GM23338 (cell line): ENCODE results near the gene UBE2V1. TPM values are rescaled to one million over a fixed set of nuclear protein-coding genes. Genes with fewer than 3 reads are reported as not detected.

Experiments
- ATAC-seq: fragments of 200-7000 bp; cut with Tn5 transposase; 3 replicates; pipeline ENCODE4 v1.9.1; 2020
- DNase-seq: peaks from one replicate; pipeline ENCODE4 v3.0.0-alpha.2; 2015; ENCODE audit warnings: low spot score
- H2AFZ ChIP-seq: fragments of 200-600 bp; sonication (generic); 2 replicates; pipeline ENCODE4 v1.8.0; 2016; ENCODE audit warnings: antibody characterized with exemption, mild to moderate bottlenecking, moderate library complexity
- H3F3A ChIP-seq: fragments of 200-600 bp; sonication (generic); replicated peaks from 2 replicates; pipeline ENCODE4 v1.8.0; 2017; ENCODE audit warnings: antibody characterized with exemption, mixed run types, low read depth
- H3K27ac ChIP-seq: fragments of 200-600 bp; sonication (generic); 2 replicates; pipeline ENCODE4 v1.6.1; 2016; ENCODE audit warnings: low read depth
- H3K27me3 ChIP-seq: fragments of 200-600 bp; sonication (generic); 2 replicates; pipeline ENCODE4 v1.8.0; 2016; ENCODE audit warnings: mild to moderate bottlenecking, mixed run types, moderate library complexity; ENCODE audit not compliant: insufficient read depth
- H3K36me3 ChIP-seq: fragments of 200-600 bp; sonication (generic); 2 replicates; pipeline ENCODE4 v1.8.0; 2016; ENCODE audit warnings: mild to moderate bottlenecking; ENCODE audit not compliant: insufficient read depth
- H3K4me1 ChIP-seq: fragments of 200-600 bp; sonication (generic); 2 replicates; pipeline ENCODE4 v1.8.0; 2016; ENCODE audit warnings: mild to moderate bottlenecking, moderate library complexity; ENCODE audit not compliant: insufficient read depth
- H3K4me2 ChIP-seq: fragments of 200-600 bp; sonication (generic); 2 replicates; pipeline ENCODE4 v1.7.1; 2017; ENCODE audit warnings: mixed run types
- H3K4me3 ChIP-seq: fragments of 200-600 bp; sonication (generic); 2 replicates; pipeline ENCODE4 v1.6.1; 2016; ENCODE audit warnings: mixed run types
- H3K79me2 ChIP-seq: fragments of 200-600 bp; sonication (generic); replicated peaks from 2 replicates; pipeline ENCODE4 v1.8.0; 2017; ENCODE audit warnings: mild to moderate bottlenecking; ENCODE audit not compliant: insufficient read depth
- H3K9me2 ChIP-seq: fragments of 200-600 bp; sonication (generic); 2 replicates; pipeline ENCODE4 v1.8.0; 2017; ENCODE audit not compliant: insufficient read depth
- H4K20me1 ChIP-seq: fragments of 200-600 bp; sonication (generic); replicated peaks from 2 replicates; pipeline ENCODE4 v1.8.0; 2017; ENCODE audit warnings: mild to moderate bottlenecking; ENCODE audit not compliant: insufficient read depth
- H3K27ac Mint-ChIP-seq: 2 replicates; pipeline ENCODE4 v1.8.0; 2020; ENCODE audit warnings: inconsistent platforms, mild to moderate bottlenecking, moderate library complexity, mixed read lengths
- H3K27me3 Mint-ChIP-seq: 3 replicates; pipeline ENCODE4 v1.8.0; 2022; ENCODE audit warnings: low read depth, mild to moderate bottlenecking, moderate library complexity, mixed read lengths, inconsistent platforms; ENCODE audit not compliant: insufficient read depth, poor library complexity
- H3K36me3 Mint-ChIP-seq: 3 replicates; pipeline ENCODE4 v1.8.0; 2021; ENCODE audit warnings: low read depth, mild to moderate bottlenecking, inconsistent platforms, moderate library complexity, mixed read lengths
- H3K4me1 Mint-ChIP-seq: 3 replicates; pipeline ENCODE4 v1.8.0; 2020; ENCODE audit warnings: mild to moderate bottlenecking, inconsistent platforms, mixed read lengths
- H3K4me3 Mint-ChIP-seq: 3 replicates; pipeline ENCODE4 v1.8.0; 2021; ENCODE audit warnings: moderate library complexity, mild to moderate bottlenecking, inconsistent platforms, mixed read lengths
- H3K9me3 Mint-ChIP-seq: 3 replicates; pipeline ENCODE4 v1.8.0; 2020; ENCODE audit warnings: moderate library complexity, mild to moderate bottlenecking, inconsistent platforms, mixed read lengths
- CREB1 ChIP-seq: fragments of 250-450 bp; sonication (Bioruptor Pico); IDR thresholded peaks from 2 replicates; pipeline ENCODE4 v1.5.0; 2020; ENCODE audit warnings: low read depth, mild to moderate bottlenecking, moderate library complexity
- ETS1 ChIP-seq: IDR thresholded peaks from 2 replicates; pipeline ENCODE4 v1.6.1; 2016; ENCODE audit warnings: antibody characterized with exemption
- EZH2phosphoT487 ChIP-seq: fragments of 200-600 bp; sonication (generic); IDR thresholded peaks from one replicate; pipeline ENCODE4 v1.8.1; 2018; ENCODE audit warnings: antibody characterized with exemption; ENCODE audit not compliant: unreplicated experiment
- NANOG ChIP-seq: IDR thresholded peaks from 2 replicates; pipeline ENCODE4 v1.6.1; 2016; ENCODE audit warnings: antibody characterized with exemption, borderline replicate concordance
- REST ChIP-seq: IDR thresholded peaks from one replicate; pipeline ENCODE4 v1.6.1; 2018; ENCODE audit warnings: antibody characterized with exemption; ENCODE audit not compliant: unreplicated experiment
- STAT1 ChIP-seq: IDR thresholded peaks from one replicate; pipeline ENCODE4 v1.6.1; 2016; ENCODE audit warnings: antibody characterized with exemption; ENCODE audit not compliant: unreplicated experiment
- ZNF114 ChIP-seq: fragments of 250-450 bp; sonication (Bioruptor Pico); IDR thresholded peaks from 2 replicates; pipeline ENCODE4 v1.5.0; 2020; ENCODE audit warnings: mild to moderate bottlenecking, moderate library complexity
- ZNF331 ChIP-seq: fragments of 250-450 bp; sonication (Bioruptor Pico); IDR thresholded peaks from 2 replicates; pipeline ENCODE4 v1.5.0; 2020; ENCODE audit warnings: low read depth, mild to moderate bottlenecking, moderate library complexity
- ZNF462 ChIP-seq: fragments of 250-450 bp; sonication (Bioruptor Pico); IDR thresholded peaks from 2 replicates; pipeline ENCODE4 v1.5.0; 2020; ENCODE audit warnings: mild to moderate bottlenecking, moderate library complexity
- polyA plus RNA-seq: library from polyadenylated mRNA; unstranded; fragments of >200 nt; fragmentation: Nextera tagmentation; extraction: Ambion mirVana; gene quantifications from 2 replicates; pipeline ENCODE4 v1.2.1, GENCODE V29; 2016
- total RNA-seq: library from RNA; depleted of rRNA; stranded (reverse); fragments of >200 nt; shearing (Covaris generic); gene quantifications from 2 replicates; pipeline ENCODE4 v1.2.3, GENCODE V29; 2014

The UBE2V1 gene
- total and polyA plus RNA-seq, 2 experiments from 2014 or later = 105 to 302 TPM

- no peak for TF ChIP-seq ZNF462
These were observed 31.4 kb upstream of the UBE2V1 start (continued) for GRCh38 chr20:50144362-50144761.

GRCh38 chr20:50142812-50143211, 29.9 kb upstream of the UBE2V1 start:
- peak; percentile 80 for DNase-seq
- TF ChIP-seq ZNF331 (no peak), NANOG (no peak), STAT1 (no peak), CREB1 (CRISPR knock-in tag) (no peak), EZH2phosphoT487 (no peak), ETS1 (no peak), ZNF114 (CRISPR knock-in tag) (no peak), REST (no peak)

More at GRCh38 chr20:50142812-50143211, 29.9 kb upstream of the UBE2V1 start:
- H3K4me3 ChIP-seq = no peak overlapping the region
- no peaks in the 10 kb centered on the region for H3K27me3 ChIP-seq
- H3K36me3 ChIP-seq = peaks cover 5% of the 10 kb centered on the region; the same call in 1 of the 2 replicates
- H3K27me3 Mint-ChIP-seq = peaks cover 14% of the 10 kb centered on the region
- peaks cover 27% of the 10 kb centered on the region for H3K4me1 ChIP-seq
- H3K4me1 Mint-ChIP-seq = peaks cover 59% of the 10 kb centered on the region
- 0 out of 2 replicates have a peak overlapping the region, but pooled peaks have one; percentile 50 for H3K27ac ChIP-seq
- peaks cover 11% of the 10 kb centered on the region; the same call in 1 of the 2 replicates for H3F3A ChIP-seq
- peak overlapping the region; percentile 66 for H3K4me2 ChIP-seq
- peaks cover 13% of the 10 kb centered on the region for H4K20me1 ChIP-seq
- peaks cover 32% of the 10 kb centered on the region for H3K79me2 ChIP-seq
- peak; percentile 90 for ATAC-seq
- H3K27ac Mint-ChIP-seq = peak overlapping the region; percentile 90
- peaks cover 45% of the 10 kb centered on the region for H3K36me3 Mint-ChIP-seq
- peak overlapping the region; percentile 26; the same call in 1 of the 3 replicates for H3K4me3 Mint-ChIP-seq
- H2AFZ ChIP-seq = no peak overlapping the region
- no peaks in the 10 kb centered on the region for H3K9me3 Mint-ChIP-seq
- no peaks in the 10 kb centered on the region for H3K9me2 ChIP-seq
